Pancreas (tissue), 10 donors: Measurements from ENCODE around the gene ST6GALNAC3. TPM values are rescaled to one million over a fixed set of nuclear protein-coding genes. Genes with fewer than 3 reads are reported as not detected.

Experiments
- ATAC-seq, 4 donors: fragments of 200-7000 bp; cut with Tn5 transposase; one replicate each; pipeline versions ENCODE4 v1.8.0 to v1.9.1; 2020; ENCODE audit warnings: mild to moderate bottlenecking in 4 of 4, moderate library complexity in 4 of 4
- DNase-seq, 6 donors: peaks; one replicate each; pipeline ENCODE4 v3.0.0-alpha.2; 2020
- FAIRE-seq: peaks from 2 replicates; lab custom pipeline; 2012; peaks lifted over from hg19 to GRCh38; lab: Jason Lieb, UNC
- H3K27ac ChIP-seq, 4 donors: fragments of 200-600 bp; sonication (generic); 1 replicate in 3 of 4; 2 replicates in 1 of 4; pipeline versions ENCODE4 v1.5.0 to v1.8.0; 2020
- H3K27me3 ChIP-seq, 4 donors: fragments of 200-600 bp; one replicate each; pipeline ENCODE4 v1.8.0; 2021
- H3K36me3 ChIP-seq, 3 donors: fragments of 200-600 bp; sonication (generic) in 1 of 3; one replicate each; pipeline versions ENCODE4 v1.5.0 to v1.8.0; 2020 to 2021
- H3K4me1 ChIP-seq, 3 donors: fragments of 200-600 bp; one replicate each; pipeline ENCODE4 v1.8.0; 2021
- H3K4me3 ChIP-seq, 4 donors: fragments of 200-600 bp; sonication (generic) in 2 of 4; one replicate each; pipeline versions ENCODE4 v1.5.0 to v1.8.0; 2020 to 2021
- H3K9me3 ChIP-seq, 4 donors: fragments of 200-600 bp; one replicate each; pipeline ENCODE4 v1.8.0; 2021
- CTCF ChIP-seq, 4 donors: fragments of 200-600 bp; sonication (generic) in 3 of 4; IDR thresholded peaks; one replicate each; pipeline versions ENCODE4 v1.5.0 to v1.8.0; 2021; ENCODE audit warnings: antibody characterized with exemption in 4 of 4
- WGBS, 2 donors: extraction: QIAGEN DNeasy Blood & Tissue Kit; methylation state at CpG; one replicate each; pipeline ENCODE4 v1.1.7; 2013; 5-methylcytosine and 5-hydroxymethylcytosine counted together
- intact Hi-C, 3 donors: fragments of 100-400 bp; cut with DNase I; formaldehyde crosslinking; loops; one replicate each; pipeline versions ENCODE4 v1.11.1 to v1.14.2; 2022
- polyA plus RNA-seq, 2 donors: library from polyadenylated mRNA; stranded (reverse); fragments of 200-250 nt; gene quantifications; one replicate each; pipeline ENCODE4 v1.2.3, GENCODE V29; 2013
- total RNA-seq, 6 donors: library from RNA; stranded (reverse); fragmentation: NEBNext Ultra II Directional in 4 of 6; extraction: Animal tissue kit (Norgen Biotek cat#: 25700) in 4 of 6; gene quantifications; one replicate each; pipeline versions ENCODE4 v1.2.1 to v1.2.4, GENCODE V29; 2021 to 2023
- donor health status: healthy with polysubstance abuse.
- donor health status: DM: no; HTN: no; CAD: no; lungs with moderate emphysema.
- donor health status: DM: no; HTN: no; CAD: no.
- donor health status: control.
- donor health status: control.
- donor health status: Bipolar disorder and iron deficiency.
- donor health status: DM: yes; HTN: yes; CAD: no.
- donor health status: DM: no; HTN: no; CAD: no.
- donor health status: DM: no; HTN: no; CAD: no.
- donor health status: DM: yes; HTN: yes; CAD: no.

Gene ST6GALNAC3
- total and polyA plus RNA-seq, 8 donors, result 0.35 to 2.0 (median 0.80) TPM

- Histone ChIP-seq H3K4me3 (no peak overlapping the region), H3K36me3 (no peaks in the 10 kb centered on the region), H3K9me3 (no peaks in the 10 kb centered on the region), H3K27me3 (no peaks in the 10 kb centered on the region), H3K4me1 (no peaks in the 10 kb centered on the region), H3K27ac (no peak overlapping the region)
- DNase-seq (peak in 3 of 6 donors; percentile 17 to 31 (median 29)), FAIRE-seq (no peak), ATAC-seq (peak in 3 of 4 donors; percentile 28 to 74 (median 71))
- no peak for TF ChIP-seq CTCF (IDR thresholded peaks at IDR 0.05)
- 46 to 51% methylated on average over 4 of the region's 4 CpGs for WGBS, 2 donors
- intact Hi-C loops, result no loop called here
Observed at GRCh38 chr1:76084029-76084627, 9.6 kb downstream of the ST6GALNAC3 start.

GRCh38 chr1:76084685-76085084 lies 10.1 kb downstream of the ST6GALNAC3 start:
- intact Hi-C loops, result no loop called here
- no peak for FAIRE-seq
- Histone ChIP-seq H3K9me3 (no peaks in the 10 kb centered on the region), H3K27me3 (no peaks in the 10 kb centered on the region), H3K27ac (no peak overlapping the region), H3K4me3 (no peak overlapping the region), H3K4me1 (no peaks in the 10 kb centered on the region), H3K36me3 (no peaks in the 10 kb centered on the region)
- no peak for ATAC-seq
- no peak for DNase-seq
- TF ChIP-seq CTCF (IDR thresholded peaks at IDR 0.05), result no peak
- WGBS, 2 donors, result 65 to 71% methylated on average over 3 of the region's 3 CpGs

- H3K27ac ChIP-seq, result no peak overlapping the region
- 67 to 72% methylated on average over 3 of the region's 3 CpGs for WGBS, 2 donors
- DNase-seq, result no peak
- no peaks in the 10 kb centered on the region for H3K36me3 ChIP-seq
- no peaks in the 10 kb centered on the region for H3K4me1 ChIP-seq
- no peak overlapping the region for H3K4me3 ChIP-seq
- TF ChIP-seq CTCF (IDR thresholded peaks at IDR 0.05), result no peak
- intact Hi-C loops, result no loop called here
- H3K9me3 ChIP-seq, result no peaks in the 10 kb centered on the region
- no peaks in the 10 kb centered on the region for H3K27me3 ChIP-seq
- FAIRE-seq, result no peak
- no peak for ATAC-seq
Observed at GRCh38 chr1:76086109-76086508, 11.6 kb downstream of the ST6GALNAC3 start.

GRCh38 chr1:76086597-76086996 lies 12.1 kb downstream of the ST6GALNAC3 start:
- no peak for TF ChIP-seq CTCF (IDR thresholded peaks at IDR 0.05)
- intact Hi-C loops, result no loop called here
- Histone ChIP-seq H3K36me3 (no peaks in the 10 kb centered on the region), H3K9me3 (no peaks in the 10 kb centered on the region), H3K4me3 (no peak overlapping the region), H3K27ac (no peak overlapping the region), H3K4me1 (no peaks in the 10 kb centered on the region), H3K27me3 (no peaks in the 10 kb centered on the region)
- no peak for DNase-seq
- no peak for FAIRE-seq
- ATAC-seq, result no peak
- 95 to 96% methylated on average over 2 of the region's 2 CpGs for WGBS, 2 donors
